Measurements from ENCODE around the gene LGI4.

DNA sequence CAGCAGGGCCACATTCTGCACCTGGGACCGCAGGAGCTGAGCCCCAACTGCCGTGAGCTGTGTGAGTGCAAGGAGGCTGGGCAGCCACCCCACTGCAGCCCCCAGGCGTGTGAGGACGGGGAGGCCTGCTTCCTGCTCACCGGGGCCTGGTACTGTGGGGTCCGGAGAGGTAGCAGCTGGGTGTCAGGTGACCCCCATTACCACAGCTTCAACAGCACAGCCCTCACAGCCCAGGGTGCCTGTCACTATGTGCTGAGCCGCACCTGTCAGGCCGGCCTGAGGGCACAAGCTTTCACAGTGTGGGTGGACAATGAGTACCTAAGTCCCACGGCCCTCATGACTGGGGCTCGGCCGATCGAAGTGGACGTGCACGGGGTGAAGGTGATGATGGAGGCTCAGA, 55.0 kb downstream of the LGI4 start:
- TF ChIP-seq POLR2A (IDR thresholded peaks at IDR 0.05) = no peak
- TF ChIP-seq, protein P1, sequence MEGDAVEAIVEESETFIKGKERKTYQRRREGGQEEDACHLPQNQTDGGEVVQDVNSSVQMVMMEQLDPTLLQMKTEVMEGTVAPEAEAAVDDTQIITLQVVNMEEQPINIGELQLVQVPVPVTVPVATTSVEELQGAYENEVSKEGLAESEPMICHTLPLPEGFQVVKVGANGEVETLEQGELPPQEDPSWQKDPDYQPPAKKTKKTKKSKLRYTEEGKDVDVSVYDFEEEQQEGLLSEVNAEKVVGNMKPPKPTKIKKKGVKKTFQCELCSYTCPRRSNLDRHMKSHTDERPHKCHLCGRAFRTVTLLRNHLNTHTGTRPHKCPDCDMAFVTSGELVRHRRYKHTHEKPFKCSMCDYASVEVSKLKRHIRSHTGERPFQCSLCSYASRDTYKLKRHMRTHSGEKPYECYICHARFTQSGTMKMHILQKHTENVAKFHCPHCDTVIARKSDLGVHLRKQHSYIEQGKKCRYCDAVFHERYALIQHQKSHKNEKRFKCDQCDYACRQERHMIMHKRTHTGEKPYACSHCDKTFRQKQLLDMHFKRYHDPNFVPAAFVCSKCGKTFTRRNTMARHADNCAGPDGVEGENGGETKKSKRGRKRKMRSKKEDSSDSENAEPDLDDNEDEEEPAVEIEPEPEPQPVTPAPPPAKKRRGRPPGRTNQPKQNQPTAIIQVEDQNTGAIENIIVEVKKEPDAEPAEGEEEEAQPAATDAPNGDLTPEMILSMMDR (IDR thresholded peaks at IDR 0.05) = no peak
